Measurements from ENCODE around the gene PITPNM1.
"Not testable (repeated sequence)": the region's sequence is repeated elsewhere in the genome, so short reads cannot be mapped to it uniquely, and the experiment has no call there.

Gene PITPNM1

GRCh38 chr11:67466367-67466766 is 38.8 kb downstream of the PITPNM1 start:
- DNase-seq, result no peak
- H2AK5ac ChIP-seq (ENCODE audit: low read length, severe bottlenecking), result no peak overlapping the region
- H4K91ac ChIP-seq (ENCODE audit: low read length), result no peak overlapping the region
- H3K18ac ChIP-seq (ENCODE audit: low read depth in 1 of 2, low read length in 2 of 2), result no peak overlapping the region
- H3K9me3 ChIP-seq (ENCODE audit: control insufficient read depth, low read length), result no peaks in the 10 kb centered on the region
- H3K79me1 ChIP-seq (replicated peaks; ENCODE audit: low read length, poor library complexity, severe bottlenecking), result peaks cover 17% of the 10 kb centered on the region
- no peak overlapping the region for H3K14ac ChIP-seq (ENCODE audit: low read length in 2 of 2)
- peak overlapping the region in 1 of 2 experiments; percentile 25 for H2BK12ac ChIP-seq (ENCODE audit: low read length in 2 of 2)
- no peak overlapping the region for H3K27ac ChIP-seq (ENCODE audit: low read length, poor library complexity, severe bottlenecking)
- peaks cover 13 to 17% of the 10 kb centered on the region in 2 experiments for H3K36me3 ChIP-seq (ENCODE audit: control insufficient read depth in 1 of 2, insufficient read depth in 2 of 2, low read depth in 1 of 2, low read length in 2 of 2)
- no peak overlapping the region for H4K8ac ChIP-seq (ENCODE audit: low read length)
- no peak overlapping the region for H2BK5ac ChIP-seq (ENCODE audit: low read depth, low read length, poor library complexity, severe bottlenecking)
- no peak overlapping the region for H3K23ac ChIP-seq (ENCODE audit: low read length in 2 of 2)
- no peak overlapping the region for H3K4me3 ChIP-seq (ENCODE audit: insufficient read depth in 1 of 2, low read depth in 1 of 2, low read length in 2 of 2)
- no peak overlapping the region for H2BK15ac ChIP-seq (ENCODE audit: low read depth, poor library complexity, severe bottlenecking)
- no peak overlapping the region for H2AFZ ChIP-seq (ENCODE audit: low read depth, low read length)
- peaks cover 32% of the 10 kb centered on the region for H3K4me1 ChIP-seq (ENCODE audit: control insufficient read depth, insufficient read depth, low read depth, low read length)
- WGBS, result 94% methylated on average over 3 of the region's 5 CpGs
- H3K4me2 ChIP-seq (ENCODE audit: low read length, poor library complexity, severe bottlenecking), result no peak overlapping the region
- no peak overlapping the region for H2BK120ac ChIP-seq (ENCODE audit: low read depth, low read length)
- H3K9ac ChIP-seq (ENCODE audit: low read length), result no peak overlapping the region
- H3K27me3 ChIP-seq (ENCODE audit: control insufficient read depth in 1 of 2, insufficient read depth in 1 of 2, low read length in 2 of 2), result no peaks in the 10 kb centered on the region
- no peak overlapping the region for H3K4ac ChIP-seq (ENCODE audit: low read depth in 1 of 2, low read length in 2 of 2)

GRCh38 chr11:67465530-67465929 is 39.6 kb downstream of the PITPNM1 start:
- not testable (repeated sequence) for H3K18ac ChIP-seq (ENCODE audit: low read depth in 1 of 2, low read length in 2 of 2); H2AFZ ChIP-seq (ENCODE audit: low read depth, low read length); H3K27me3 ChIP-seq (ENCODE audit: control insufficient read depth in 1 of 2, insufficient read depth in 1 of 2, low read length in 2 of 2)

DNA sequence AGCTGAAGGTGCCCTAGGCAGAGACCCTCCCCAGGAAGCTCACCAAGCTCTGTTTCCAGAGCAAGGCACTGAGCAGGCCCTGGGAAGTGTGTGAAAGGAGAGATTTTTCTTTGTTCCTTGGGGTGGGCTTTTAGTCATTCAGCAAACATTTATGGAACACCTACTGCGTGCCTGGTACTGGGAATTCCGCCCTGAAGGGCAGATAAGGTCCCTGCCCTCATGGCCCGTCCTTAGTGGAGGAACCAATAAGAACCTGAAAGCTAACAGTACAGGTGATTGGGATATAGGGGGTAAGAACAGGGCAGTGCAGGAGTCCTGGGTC is 40.0 kb downstream of the PITPNM1 start:
- H2BK15ac ChIP-seq (ENCODE audit: low read depth, poor library complexity, severe bottlenecking), result no peak overlapping the region
- H3K4me2 ChIP-seq (ENCODE audit: low read length, poor library complexity, severe bottlenecking), result peak overlapping the region; percentile 64
- H2BK12ac ChIP-seq (ENCODE audit: low read length in 2 of 2), result peak overlapping the region in 1 of 2 experiments; percentile 80
- peak overlapping the region; percentile 87 for H2AK5ac ChIP-seq (ENCODE audit: low read length, severe bottlenecking)
- peak; percentile 4 for DNase-seq
- peak overlapping the region in 1 of 2 experiments; percentile 94 for H3K18ac ChIP-seq (ENCODE audit: low read depth in 1 of 2, low read length in 2 of 2)
- H3K14ac ChIP-seq (ENCODE audit: low read length in 2 of 2), result no peak overlapping the region
- H3K36me3 ChIP-seq (ENCODE audit: control insufficient read depth in 1 of 2, insufficient read depth in 2 of 2, low read depth in 1 of 2, low read length in 2 of 2), result peaks cover 13 to 17% of the 10 kb centered on the region in 2 experiments
- no peak overlapping the region for H3K23ac ChIP-seq (ENCODE audit: low read length in 2 of 2)
- H3K4me1 ChIP-seq (ENCODE audit: control insufficient read depth, insufficient read depth, low read depth, low read length), result peaks cover 32% of the 10 kb centered on the region
- H3K9ac ChIP-seq (ENCODE audit: low read length), result no peak overlapping the region
- no peak overlapping the region for H2BK120ac ChIP-seq (ENCODE audit: low read depth, low read length)
- H3K27me3 ChIP-seq (ENCODE audit: control insufficient read depth in 1 of 2, insufficient read depth in 1 of 2, low read length in 2 of 2), result no peaks in the 10 kb centered on the region
- peak overlapping the region; percentile 36 for H2AFZ ChIP-seq (ENCODE audit: low read depth, low read length)
- peak overlapping the region; percentile 9 for H4K91ac ChIP-seq (ENCODE audit: low read length)
- no peak overlapping the region for H4K8ac ChIP-seq (ENCODE audit: low read length)
- H3K27ac ChIP-seq (ENCODE audit: low read length, poor library complexity, severe bottlenecking), result peak overlapping the region; percentile 24
- WGBS, result 79% methylated on average over 3 of the region's 3 CpGs
- H3K4me3 ChIP-seq (ENCODE audit: insufficient read depth in 1 of 2, low read depth in 1 of 2, low read length in 2 of 2), result peak overlapping the region; percentile 65
- H2BK5ac ChIP-seq (ENCODE audit: low read depth, low read length, poor library complexity, severe bottlenecking), result no peak overlapping the region
- H3K9me3 ChIP-seq (ENCODE audit: control insufficient read depth, low read length), result no peaks in the 10 kb centered on the region
- H3K79me1 ChIP-seq (replicated peaks; ENCODE audit: low read length, poor library complexity, severe bottlenecking), result peaks cover 17% of the 10 kb centered on the region
- peak overlapping the region in 1 of 2 experiments; percentile 77 for H3K4ac ChIP-seq (ENCODE audit: low read depth in 1 of 2, low read length in 2 of 2)

More at GRCh38 chr11:67465530-67465929, 39.6 kb downstream of the PITPNM1 start:
- H4K91ac ChIP-seq (ENCODE audit: low read length); H3K14ac ChIP-seq (ENCODE audit: low read length in 2 of 2); H3K9me3 ChIP-seq (ENCODE audit: control insufficient read depth, low read length); H3K23ac ChIP-seq (ENCODE audit: low read length in 2 of 2); H4K8ac ChIP-seq (ENCODE audit: low read length); H2BK120ac ChIP-seq (ENCODE audit: low read depth, low read length); H2BK15ac ChIP-seq (ENCODE audit: low read depth, poor library complexity, severe bottlenecking); H3K4me3 ChIP-seq (ENCODE audit: insufficient read depth in 1 of 2, low read depth in 1 of 2, low read length in 2 of 2); H3K9ac ChIP-seq (ENCODE audit: low read length); DNase-seq; H2BK12ac ChIP-seq (ENCODE audit: low read length in 2 of 2); H3K4ac ChIP-seq (ENCODE audit: low read depth in 1 of 2, low read length in 2 of 2); H2BK5ac ChIP-seq (ENCODE audit: low read depth, low read length, poor library complexity, severe bottlenecking): not testable (repeated sequence)
- Histone ChIP-seq H3K4me1 (ENCODE audit: control insufficient read depth, insufficient read depth, low read depth, low read length) (peaks cover 32% of the 10 kb centered on the region), H3K27ac (ENCODE audit: low read length, poor library complexity, severe bottlenecking) (peak overlapping the region; percentile 24), H2AK5ac (ENCODE audit: low read length, severe bottlenecking) (peak overlapping the region; percentile 87), H3K79me1 (replicated peaks; ENCODE audit: low read length, poor library complexity, severe bottlenecking) (peaks cover 17% of the 10 kb centered on the region), H3K4me2 (ENCODE audit: low read length, poor library complexity, severe bottlenecking) (peak overlapping the region; percentile 64), H3K36me3 (ENCODE audit: control insufficient read depth in 1 of 2, insufficient read depth in 2 of 2, low read depth in 1 of 2, low read length in 2 of 2) (peaks cover 13 to 17% of the 10 kb centered on the region in 2 experiments)
- WGBS, result 100% methylated on average over 1 of the region's 2 CpGs

- Histone ChIP-seq H3K4me1 (ENCODE audit: control insufficient read depth, insufficient read depth, low read depth, low read length) (peaks cover 32% of the 10 kb centered on the region), H2BK15ac (ENCODE audit: low read depth, poor library complexity, severe bottlenecking) (peak overlapping the region; percentile 84), H3K14ac (ENCODE audit: low read length in 2 of 2) (peak overlapping the region in 1 of 2 experiments; percentile 61), H3K36me3 (ENCODE audit: control insufficient read depth in 1 of 2, insufficient read depth in 2 of 2, low read depth in 1 of 2, low read length in 2 of 2) (peaks cover 13 to 17% of the 10 kb centered on the region in 2 experiments), H3K23ac (ENCODE audit: low read length in 2 of 2) (no peak overlapping the region), H2BK120ac (ENCODE audit: low read depth, low read length) (no peak overlapping the region), H3K9ac (ENCODE audit: low read length) (peak overlapping the region; percentile 26), H3K4me2 (ENCODE audit: low read length, poor library complexity, severe bottlenecking) (peak overlapping the region; percentile 64), H3K4me3 (ENCODE audit: insufficient read depth in 1 of 2, low read depth in 1 of 2, low read length in 2 of 2) (peak overlapping the region; percentile 65), H3K4ac (ENCODE audit: low read depth in 1 of 2, low read length in 2 of 2) (peak overlapping the region; percentile 48 to 77), H3K9me3 (ENCODE audit: control insufficient read depth, low read length) (no peaks in the 10 kb centered on the region), H3K27ac (ENCODE audit: low read length, poor library complexity, severe bottlenecking) (peak overlapping the region; percentile 26), H3K79me1 (replicated peaks; ENCODE audit: low read length, poor library complexity, severe bottlenecking) (peaks cover 17% of the 10 kb centered on the region), H2BK5ac (ENCODE audit: low read depth, low read length, poor library complexity, severe bottlenecking) (no peak overlapping the region), H2AFZ (ENCODE audit: low read depth, low read length) (peak overlapping the region; percentile 51), H2BK12ac (ENCODE audit: low read length in 2 of 2) (peak overlapping the region in 1 of 2 experiments; percentile 80), H3K18ac (ENCODE audit: low read depth in 1 of 2, low read length in 2 of 2) (peak overlapping the region; percentile 40 to 94), H2AK5ac (ENCODE audit: low read length, severe bottlenecking) (peak overlapping the region; percentile 87), H3K27me3 (ENCODE audit: control insufficient read depth in 1 of 2, insufficient read depth in 1 of 2, low read length in 2 of 2) (no peaks in the 10 kb centered on the region), H4K8ac (ENCODE audit: low read length) (peak overlapping the region; percentile 99), H4K91ac (ENCODE audit: low read length) (peak overlapping the region; percentile 90)
- WGBS, result 26% methylated on average over 49 of the region's 56 CpGs
- DNase-seq, result peak; percentile 66
Observed at GRCh38 chr11:67464411-67465188, 40.6 kb downstream of the PITPNM1 start.

Measured in mesenchymal stem cell (in vitro differentiated cells and primary cell).